Loucy (cell line): Measurements from ENCODE around the gene MADD.

Source experiments
- EZH2phosphoT487 ChIP-seq: fragments of 200-600 bp; IDR thresholded peaks from 2 replicates; pipeline ENCODE4 v1.6.1; 2018; ENCODE audit warnings: antibody characterized with exemption, mild to moderate bottlenecking, moderate library complexity, borderline replicate concordance
- TF ChIP-seq, protein P1 (sequence below): fragments of 200-600 bp; sonication (generic); conservative IDR thresholded peaks from 2 replicates; pipeline ENCODE4 v1.5.1; 2014; ENCODE audit warnings: mild to moderate bottlenecking, antibody characterized with exemption, low read length

DNA sequence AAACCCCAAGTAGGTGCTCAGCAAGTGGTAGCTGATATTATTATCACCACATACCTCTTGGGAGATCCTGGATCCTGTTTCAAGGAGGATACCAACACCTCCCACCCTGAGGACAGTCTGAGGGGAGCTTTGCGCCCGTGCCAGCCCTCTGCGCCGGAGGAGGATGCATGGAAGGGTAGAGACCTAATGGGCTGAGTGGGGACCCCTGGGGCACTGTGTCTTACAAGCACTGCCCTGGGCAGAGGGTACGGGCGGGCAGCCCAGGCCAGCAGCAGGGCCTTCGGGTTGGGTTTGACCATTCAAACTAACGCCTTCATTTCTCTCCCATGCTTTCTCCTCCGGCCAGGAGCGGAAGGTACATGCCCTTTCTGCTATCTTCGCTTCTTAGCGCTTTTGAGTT, 56.3 kb downstream of the MADD start:
- TF ChIP-seq, protein P1, sequence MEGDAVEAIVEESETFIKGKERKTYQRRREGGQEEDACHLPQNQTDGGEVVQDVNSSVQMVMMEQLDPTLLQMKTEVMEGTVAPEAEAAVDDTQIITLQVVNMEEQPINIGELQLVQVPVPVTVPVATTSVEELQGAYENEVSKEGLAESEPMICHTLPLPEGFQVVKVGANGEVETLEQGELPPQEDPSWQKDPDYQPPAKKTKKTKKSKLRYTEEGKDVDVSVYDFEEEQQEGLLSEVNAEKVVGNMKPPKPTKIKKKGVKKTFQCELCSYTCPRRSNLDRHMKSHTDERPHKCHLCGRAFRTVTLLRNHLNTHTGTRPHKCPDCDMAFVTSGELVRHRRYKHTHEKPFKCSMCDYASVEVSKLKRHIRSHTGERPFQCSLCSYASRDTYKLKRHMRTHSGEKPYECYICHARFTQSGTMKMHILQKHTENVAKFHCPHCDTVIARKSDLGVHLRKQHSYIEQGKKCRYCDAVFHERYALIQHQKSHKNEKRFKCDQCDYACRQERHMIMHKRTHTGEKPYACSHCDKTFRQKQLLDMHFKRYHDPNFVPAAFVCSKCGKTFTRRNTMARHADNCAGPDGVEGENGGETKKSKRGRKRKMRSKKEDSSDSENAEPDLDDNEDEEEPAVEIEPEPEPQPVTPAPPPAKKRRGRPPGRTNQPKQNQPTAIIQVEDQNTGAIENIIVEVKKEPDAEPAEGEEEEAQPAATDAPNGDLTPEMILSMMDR, result no peak
- TF ChIP-seq EZH2phosphoT487, result no peak
